Activated naive CD4-positive, alpha-beta T cell treated with anti-CD3 and anti-CD28 coated beads, Interleukin-2, amount 10 ng/mL, durations not matched to agents 7 days and 5 days (primary cell): Measurements from ENCODE around the gene GALNT7.

Experiments
- CTCF ChIA-PET: fragments of 350-600 bp; sonication (Branson Sonifier 250); formaldehyde crosslinking; loops from one replicate; lab custom pipeline; 2021; ENCODE audit warnings: antibody characterized with exemption; lab: Charles Lee
- DNase-seq: peaks from one replicate; pipeline ENCODE4 v3.0.0-alpha.2; 2020
- H3K27ac Mint-ChIP-seq: one replicate; pipeline ENCODE4 v1.8.0; 2021; ENCODE audit warnings: mild to moderate bottlenecking, moderate library complexity, mixed read lengths
- H3K27me3 Mint-ChIP-seq: one replicate; pipeline ENCODE4 v1.8.0; 2021; ENCODE audit warnings: mild to moderate bottlenecking, mixed read lengths
- H3K36me3 Mint-ChIP-seq: one replicate; pipeline ENCODE4 v1.8.0; 2021; ENCODE audit warnings: mixed read lengths
- H3K4me1 Mint-ChIP-seq: one replicate; pipeline ENCODE4 v1.8.0; 2021; ENCODE audit warnings: mixed read lengths
- H3K4me3 Mint-ChIP-seq: one replicate; pipeline ENCODE4 v1.8.0; 2021; ENCODE audit warnings: mild to moderate bottlenecking, moderate library complexity, mixed read lengths
- H3K9me3 Mint-ChIP-seq: one replicate; pipeline ENCODE4 v1.8.0; 2021; ENCODE audit warnings: mixed read lengths

Gene GALNT7

DNA sequence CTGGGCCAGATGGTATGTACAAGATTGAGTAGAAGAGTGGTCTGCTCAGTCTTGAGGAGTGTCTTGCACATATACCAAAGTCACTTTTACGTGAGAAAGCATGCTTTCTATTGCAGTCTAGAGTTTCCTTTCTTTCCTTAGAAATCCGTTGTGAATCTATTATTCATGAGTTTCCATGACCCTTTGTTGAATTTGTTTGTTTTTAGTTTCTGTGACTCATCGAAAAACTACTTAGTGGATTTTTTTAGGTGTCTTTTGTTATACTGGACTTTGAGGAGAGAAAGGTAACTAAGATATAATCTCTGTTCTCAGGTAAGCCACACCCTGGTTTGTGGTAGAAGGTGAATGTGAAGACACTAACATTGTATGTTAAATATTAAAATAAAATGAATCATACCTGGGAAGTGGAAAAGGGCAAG is 23.0 kb downstream of the GALNT7 start:
- H3K4me1 Mint-ChIP-seq: peaks cover 19% of the 10 kb centered on the region
- H3K27me3 Mint-ChIP-seq: no peaks in the 10 kb centered on the region
- no peak for DNase-seq
- H3K9me3 Mint-ChIP-seq: no peaks in the 10 kb centered on the region
- H3K36me3 Mint-ChIP-seq: no peaks in the 10 kb centered on the region
- CTCF ChIA-PET: no interaction called here
- peak overlapping the region; percentile 51 for H3K27ac Mint-ChIP-seq
- H3K4me3 Mint-ChIP-seq: no peak overlapping the region

GRCh38 chr4:173192375-173193162 is 24.0 kb downstream of the GALNT7 start:
- Mint-ChIP-seq H3K27me3 (no peaks in the 10 kb centered on the region), H3K27ac (no peak overlapping the region), H3K4me1 (peaks cover 19% of the 10 kb centered on the region), H3K36me3 (no peaks in the 10 kb centered on the region), H3K9me3 (no peaks in the 10 kb centered on the region), H3K4me3 (no peak overlapping the region)
- CTCF ChIA-PET: interaction anchor here (1.1 to 1.2 kb wide), 2 partner anchors 65 to 109 kb away, joined by 3 to 6 read pairs; no protein-coding TSS in a partner anchor
- DNase-seq: no peak

DNA sequence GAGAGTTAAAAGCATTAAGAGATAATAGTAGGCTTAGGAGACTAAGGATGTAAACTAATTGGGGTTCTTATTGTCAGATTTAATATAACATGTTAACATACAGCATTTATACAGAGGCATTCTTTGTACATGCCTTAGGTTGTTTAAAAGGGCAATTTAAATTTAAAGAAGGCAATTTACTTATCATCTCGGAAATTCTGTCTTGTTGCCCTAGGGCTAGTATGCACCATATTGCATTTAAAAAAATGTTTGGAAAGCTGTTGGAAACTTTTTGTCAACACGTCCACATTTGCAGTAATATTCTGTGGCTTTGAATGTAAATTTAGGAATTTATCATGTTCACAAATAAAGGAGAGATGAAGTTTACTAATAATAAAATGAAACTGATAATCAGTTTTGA is 25.5 kb downstream of the GALNT7 start:
- H3K27me3 Mint-ChIP-seq: no peaks in the 10 kb centered on the region
- no peaks in the 10 kb centered on the region for H3K36me3 Mint-ChIP-seq
- CTCF ChIA-PET: no interaction called here
- H3K27ac Mint-ChIP-seq: no peak overlapping the region
- DNase-seq: no peak
- no peak overlapping the region for H3K4me3 Mint-ChIP-seq
- peaks cover 19% of the 10 kb centered on the region for H3K4me1 Mint-ChIP-seq
- H3K9me3 Mint-ChIP-seq: no peaks in the 10 kb centered on the region

DNA sequence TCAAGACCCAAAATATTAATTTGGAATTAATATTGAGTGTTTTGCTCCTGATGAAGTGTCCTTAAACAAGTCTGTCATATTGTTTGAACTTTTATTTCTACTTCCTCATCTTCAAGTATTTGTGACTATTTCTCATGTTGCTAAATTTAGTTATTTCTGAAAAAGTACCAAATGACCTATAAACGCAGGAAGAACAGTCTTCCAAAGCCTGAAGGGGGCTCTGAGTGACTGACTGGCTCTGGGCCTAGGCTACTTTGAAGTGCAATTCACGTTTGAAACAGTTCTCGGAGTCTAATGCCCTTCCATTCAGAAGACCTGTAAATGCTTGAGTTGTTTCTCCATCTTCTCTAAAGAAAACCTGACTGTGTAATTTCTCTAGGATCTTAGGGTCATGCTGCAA is 26.5 kb downstream of the GALNT7 start:
- DNase-seq: no peak
- H3K27me3 Mint-ChIP-seq: no peaks in the 10 kb centered on the region
- H3K4me3 Mint-ChIP-seq: no peak overlapping the region
- no peaks in the 10 kb centered on the region for H3K36me3 Mint-ChIP-seq
- peaks cover 19% of the 10 kb centered on the region for H3K4me1 Mint-ChIP-seq
- CTCF ChIA-PET: no interaction called here
- H3K9me3 Mint-ChIP-seq: no peaks in the 10 kb centered on the region
- no peak overlapping the region for H3K27ac Mint-ChIP-seq

- Mint-ChIP-seq H3K36me3 (peaks cover 6% of the 10 kb centered on the region), H3K4me1 (peaks cover 2% of the 10 kb centered on the region), H3K27ac (no peak overlapping the region), H3K9me3 (peaks cover 7% of the 10 kb centered on the region), H3K4me3 (no peak overlapping the region), H3K27me3 (no peaks in the 10 kb centered on the region)
- CTCF ChIA-PET: no interaction called here
- DNase-seq: no peak
These were observed 30.9 kb downstream of the GALNT7 start for GRCh38 chr4:173199553-173199952.

- Mint-ChIP-seq H3K4me3 (no peak overlapping the region), H3K36me3 (peaks cover 12% of the 10 kb centered on the region), H3K27ac (no peak overlapping the region), H3K4me1 (peaks cover 2% of the 10 kb centered on the region), H3K9me3 (peaks cover 7% of the 10 kb centered on the region), H3K27me3 (no peaks in the 10 kb centered on the region)
- CTCF ChIA-PET: no interaction called here
- DNase-seq: no peak
These were observed 31.7 kb downstream of the GALNT7 start for GRCh38 chr4:173200103-173200884.

DNA sequence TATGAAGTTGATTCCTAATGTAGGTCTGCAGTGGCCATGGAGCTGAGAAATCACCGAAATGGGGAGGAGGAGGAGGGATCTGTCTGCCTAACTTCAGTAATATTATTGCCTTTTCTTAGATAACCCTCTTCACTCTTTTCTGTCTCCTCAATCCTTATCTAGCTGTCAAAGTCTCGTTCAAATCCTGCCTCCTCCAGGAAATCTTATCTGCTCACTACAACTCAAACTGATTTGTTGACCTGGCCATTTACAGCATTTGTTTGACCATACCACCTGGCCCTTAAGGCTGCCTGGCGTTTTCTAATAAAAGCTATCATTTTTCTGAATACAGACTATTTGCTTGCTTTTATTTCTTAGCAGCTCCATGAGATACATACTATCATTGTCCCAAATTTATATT is 33.8 kb downstream of the GALNT7 start:
- H3K27ac Mint-ChIP-seq: no peak overlapping the region
- DNase-seq: no peak
- no peaks in the 10 kb centered on the region for H3K27me3 Mint-ChIP-seq
- H3K4me1 Mint-ChIP-seq: no peaks in the 10 kb centered on the region
- peaks cover 7% of the 10 kb centered on the region for H3K9me3 Mint-ChIP-seq
- H3K36me3 Mint-ChIP-seq: peaks cover 15% of the 10 kb centered on the region
- CTCF ChIA-PET: interaction anchor here (0.6 kb wide), 1 partner anchor 36 kb away, joined by 4 read pairs; no protein-coding TSS in a partner anchor
- H3K4me3 Mint-ChIP-seq: no peak overlapping the region

DNA sequence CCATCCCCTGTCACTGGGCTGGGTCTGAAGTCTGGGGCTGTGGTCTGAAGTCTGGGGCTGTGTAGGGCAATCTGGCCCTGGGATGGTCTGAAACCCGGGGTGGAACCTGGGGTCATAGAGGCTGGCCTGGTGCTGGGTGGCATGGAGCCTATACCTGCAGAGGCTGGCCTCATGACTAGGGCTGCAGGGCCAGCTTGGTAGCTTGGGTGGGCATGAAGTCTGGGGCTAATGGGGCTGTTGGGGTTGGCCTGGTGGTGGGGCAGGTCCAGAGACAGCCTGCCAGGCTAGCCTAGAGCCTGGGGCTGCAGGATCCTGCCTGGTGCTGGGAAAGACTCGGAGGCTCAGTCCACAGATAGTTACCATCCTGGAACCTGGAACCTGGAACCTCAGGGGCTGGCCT is 37.0 kb downstream of the GALNT7 start:
- Mint-ChIP-seq H3K4me3 (no peak overlapping the region), H3K9me3 (peaks cover 7% of the 10 kb centered on the region), H3K4me1 (no peaks in the 10 kb centered on the region), H3K27ac (no peak overlapping the region), H3K36me3 (peaks cover 18% of the 10 kb centered on the region), H3K27me3 (no peaks in the 10 kb centered on the region)
- CTCF ChIA-PET: no interaction called here
- DNase-seq: no peak

- no peak for DNase-seq
- Mint-ChIP-seq H3K27ac (no peak overlapping the region), H3K36me3 (peaks cover 18% of the 10 kb centered on the region), H3K4me3 (no peak overlapping the region), H3K9me3 (peaks cover 7% of the 10 kb centered on the region), H3K4me1 (no peaks in the 10 kb centered on the region), H3K27me3 (no peaks in the 10 kb centered on the region)
- CTCF ChIA-PET: no interaction called here
These were observed 39.8 kb downstream of the GALNT7 start for GRCh38 chr4:173208420-173208819.

DNA sequence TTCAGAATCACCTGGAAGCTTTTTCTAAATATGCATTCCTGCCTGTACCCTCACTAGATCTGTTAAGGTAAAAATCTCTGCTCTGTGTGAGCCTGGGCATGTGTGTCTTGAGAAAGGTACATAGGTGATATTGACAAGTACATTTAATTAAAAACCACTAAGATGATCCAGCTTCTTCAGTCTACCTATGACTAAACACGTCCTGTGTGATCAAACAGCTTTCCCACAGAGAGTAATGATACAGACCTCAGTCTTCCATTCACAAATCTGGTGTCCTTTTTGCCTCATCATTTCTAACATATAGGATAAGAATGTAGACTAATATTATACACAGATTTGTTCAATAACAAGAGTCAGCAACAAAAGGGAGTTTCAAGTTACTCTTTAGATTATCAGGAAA is 42.6 kb downstream of the GALNT7 start:
- no peaks in the 10 kb centered on the region for H3K4me1 Mint-ChIP-seq
- CTCF ChIA-PET: no interaction called here
- no peaks in the 10 kb centered on the region for H3K27me3 Mint-ChIP-seq
- no peak for DNase-seq
- no peak overlapping the region for H3K27ac Mint-ChIP-seq
- no peaks in the 10 kb centered on the region for H3K9me3 Mint-ChIP-seq
- H3K4me3 Mint-ChIP-seq: no peak overlapping the region
- peaks cover 2% of the 10 kb centered on the region for H3K36me3 Mint-ChIP-seq

DNA sequence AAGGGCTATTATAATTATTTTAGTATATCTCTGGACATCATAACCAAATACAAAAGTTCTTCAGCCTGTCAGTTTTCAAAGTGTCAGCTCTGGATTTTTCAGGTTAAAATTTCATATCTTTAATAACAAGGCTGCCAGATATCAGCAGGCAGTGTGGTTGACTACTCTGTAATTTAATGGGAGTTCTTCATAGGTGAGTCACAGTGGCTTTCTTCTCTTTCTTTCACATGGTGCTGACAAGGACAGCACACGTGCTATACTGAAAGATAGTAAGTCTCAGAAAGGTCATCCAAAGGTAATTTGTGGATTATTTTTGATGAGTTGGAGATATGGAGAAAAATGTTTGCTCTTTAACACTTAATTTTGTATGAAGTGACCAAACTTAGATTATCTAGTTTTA is 43.2 kb downstream of the GALNT7 start:
- Mint-ChIP-seq H3K36me3 (peaks cover 2% of the 10 kb centered on the region), H3K9me3 (no peaks in the 10 kb centered on the region), H3K4me1 (no peaks in the 10 kb centered on the region), H3K27ac (no peak overlapping the region), H3K27me3 (no peaks in the 10 kb centered on the region), H3K4me3 (no peak overlapping the region)
- DNase-seq: no peak
- CTCF ChIA-PET: no interaction called here

GRCh38 chr4:173212379-173212778 is 43.8 kb downstream of the GALNT7 start:
- Mint-ChIP-seq H3K4me3 (no peak overlapping the region), H3K27me3 (no peaks in the 10 kb centered on the region), H3K36me3 (peaks cover 2% of the 10 kb centered on the region), H3K27ac (no peak overlapping the region), H3K4me1 (no peaks in the 10 kb centered on the region), H3K9me3 (no peaks in the 10 kb centered on the region)
- DNase-seq: no peak
- CTCF ChIA-PET: no interaction called here

DNA sequence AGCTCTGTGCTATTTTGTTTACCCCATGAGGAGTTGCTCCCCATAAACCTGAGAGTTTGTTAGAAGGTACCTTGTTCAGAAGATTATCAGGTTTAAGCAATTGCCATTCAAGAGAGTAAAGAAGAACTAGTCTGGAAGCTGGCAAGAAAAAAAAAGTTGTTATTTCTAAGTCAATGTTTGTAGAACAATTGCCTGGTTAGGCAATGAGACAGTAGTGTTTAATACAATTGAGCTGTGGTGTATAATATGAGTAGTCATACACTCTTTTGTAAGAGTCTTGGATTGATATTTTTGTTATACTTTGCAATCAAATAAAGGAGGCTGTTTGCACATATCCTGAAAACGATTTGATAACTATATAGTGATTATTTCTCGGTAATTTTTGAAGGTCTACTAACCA is 44.7 kb downstream of the GALNT7 start:
- H3K27me3 Mint-ChIP-seq: no peaks in the 10 kb centered on the region
- peaks cover 2% of the 10 kb centered on the region for H3K36me3 Mint-ChIP-seq
- DNase-seq: no peak
- H3K4me3 Mint-ChIP-seq: no peak overlapping the region
- no peak overlapping the region for H3K27ac Mint-ChIP-seq
- no peaks in the 10 kb centered on the region for H3K9me3 Mint-ChIP-seq
- CTCF ChIA-PET: no interaction called here
- H3K4me1 Mint-ChIP-seq: peaks cover under 1% of the 10 kb centered on the region

- Mint-ChIP-seq H3K36me3 (peaks cover 2% of the 10 kb centered on the region), H3K27me3 (no peaks in the 10 kb centered on the region), H3K9me3 (no peaks in the 10 kb centered on the region), H3K4me3 (no peak overlapping the region), H3K4me1 (peaks cover 2% of the 10 kb centered on the region), H3K27ac (no peak overlapping the region)
- DNase-seq: no peak
- CTCF ChIA-PET: no interaction called here
These were observed 45.6 kb downstream of the GALNT7 start for GRCh38 chr4:173214231-173214630.

- no peak for DNase-seq
- CTCF ChIA-PET: no interaction called here
- H3K9me3 Mint-ChIP-seq: no peaks in the 10 kb centered on the region
These were observed 46.0 kb downstream of the GALNT7 start for GRCh38 chr4:173214661-173215060.

More at GRCh38 chr4:173214661-173215060, 46.0 kb downstream of the GALNT7 start:
- Mint-ChIP-seq H3K27ac (no peak overlapping the region), H3K27me3 (no peaks in the 10 kb centered on the region), H3K4me1 (peaks cover 2% of the 10 kb centered on the region), H3K36me3 (peaks cover 2% of the 10 kb centered on the region), H3K4me3 (no peak overlapping the region)
